Caco-2 (cell line): ENCODE measurements around the gene SMNDC1. TPM values are rescaled to one million over a fixed set of nuclear protein-coding genes. Genes with fewer than 3 reads are reported as not detected.

Source experiments
- Bru-seq: library from RNA; stranded (reverse); fragments of 400-500 nt; gene quantifications from one replicate; lab custom pipeline; 2021; lab: Mats Ljungman, UMichigan
- BruChase-seq, 2 experiments: library from RNA; stranded (reverse); fragments of 400-500 nt; gene quantifications; one replicate each; lab custom pipeline; 2021; lab: Mats Ljungman, UMichigan
- BruUV-seq: library from RNA; stranded (reverse); fragments of 400-500 nt; replicated peaks from 2 replicates; lab custom pipeline; 2021; lab: Mats Ljungman, UMichigan
- CTCF ChIA-PET: fragments of 300-600 bp; sonication (Branson Sonifier 250); formaldehyde crosslinking; loops from one replicate; lab custom pipeline; 2022; ENCODE audit warnings: antibody characterized with exemption; lab: Charles Lee
- POLR2A ChIA-PET: fragments of 300-600 bp; sonication (Branson Sonifier 250); formaldehyde crosslinking; loops from one replicate; lab custom pipeline; 2022; ENCODE audit warnings: antibody characterized with exemption; lab: Charles Lee
- DNase-seq, 2 experiments: peaks; one replicate each; pipeline versions ENCODE4 v3.0.0 to v3.0.0-alpha.2; 2020 to 2022
- H3K27me3 ChIP-seq: replicated peaks from 2 replicates; pipeline ENCODE4 v1.6.0; 2011; ENCODE audit warnings: low read length; ENCODE audit not compliant: control insufficient read depth, insufficient read depth
- H3K36me3 ChIP-seq: 2 replicates; pipeline ENCODE4 v1.5.1; 2011; ENCODE audit warnings: low read length; ENCODE audit not compliant: control insufficient read depth, insufficient read depth
- H3K4me1 ChIP-seq: fragments of 250-450 bp; sonication (Bioruptor Pico); 2 replicates; pipeline ENCODE4 v1.5.1; 2020; ENCODE audit warnings: mild to moderate bottlenecking
- H3K4me3 ChIP-seq: 2 replicates; pipeline ENCODE4 v1.5.1; 2011; ENCODE audit warnings: low read depth, mild to moderate bottlenecking, control low read depth, low read length
- H3K9me3 ChIP-seq: fragments of 250-450 bp; sonication (Bioruptor Pico); 2 replicates; pipeline ENCODE4 v1.5.1; 2020; ENCODE audit warnings: mild to moderate bottlenecking, moderate library complexity
- H3K27ac Mint-ChIP-seq: one replicate; pipeline ENCODE4 v1.8.0; 2022; ENCODE audit warnings: mixed read lengths; ENCODE audit not compliant: unreplicated experiment
- H3K27me3 Mint-ChIP-seq: one replicate; pipeline ENCODE4 v1.8.0; 2022; ENCODE audit warnings: mixed read lengths; ENCODE audit not compliant: insufficient read depth, unreplicated experiment
- H3K36me3 Mint-ChIP-seq: one replicate; pipeline ENCODE4 v1.8.0; 2022; ENCODE audit warnings: mild to moderate bottlenecking, mixed read lengths; ENCODE audit not compliant: insufficient read depth, unreplicated experiment
- H3K4me1 Mint-ChIP-seq: one replicate; pipeline ENCODE4 v1.8.0; 2022; ENCODE audit warnings: low read depth, mixed read lengths; ENCODE audit not compliant: unreplicated experiment
- H3K4me3 Mint-ChIP-seq: one replicate; pipeline ENCODE4 v1.8.0; 2022; ENCODE audit warnings: mild to moderate bottlenecking, moderate library complexity, mixed read lengths; ENCODE audit not compliant: unreplicated experiment
- H3K9me3 Mint-ChIP-seq: one replicate; pipeline ENCODE4 v1.8.0; 2022; ENCODE audit warnings: mixed read lengths; ENCODE audit not compliant: unreplicated experiment
- intact Hi-C: fragments of 100-400 bp; cut with micrococcal nuclease; formaldehyde crosslinking; loops from one replicate; pipeline ENCODE4 v1.10.0; 2022; ENCODE audit not compliant: unreplicated experiment
- long read RNA-seq: library from polyadenylated mRNA; stranded (forward); transcript quantifications from one replicate; pipeline ENCODE4 v2.0.0, GENCODE V29; 2022
- total RNA-seq: library from RNA; stranded (reverse); gene quantifications from 2 replicates; pipeline ENCODE4 v1.2.3, GENCODE V29; 2022
- TF ChIP-seq, protein P1 (sequence below), 2 experiments: fragments of 200-600 bp in 1 of 2; IDR thresholded peaks; 1 replicate in 1 of 2; 2 replicates in 1 of 2; pipeline versions ENCODE4 v1.5.1 to v1.8.0; 2011 to 2022; ENCODE audit warnings: antibody characterized with exemption in 1 of 2, control low read depth in 1 of 2, inconsistent platforms in 1 of 2, low read depth in 1 of 2, low read length in 1 of 2, mild to moderate bottlenecking in 1 of 2, moderate library complexity in 1 of 2; ENCODE audit not compliant: insufficient read depth in 1 of 2, severe bottlenecking in 1 of 2, unreplicated experiment in 1 of 2

The SMNDC1 gene
- total RNA-seq = 51.6 and 52.4 TPM in 2 replicates
- Bru-seq, nascent RNA = percentile 98 among the genes with signal in this experiment
- BruChase-seq, experiment 1, labeled RNA remaining after a 2-hour chase = percentile 96 among the genes with signal in this experiment
- BruChase-seq, experiment 2, labeled RNA remaining after a 6-hour chase = percentile 95 among the genes with signal in this experiment
- long read RNA-seq, full-length matches to known transcripts = 18 of 34 reads
- long read RNA-seq, partial matches to known transcripts = 7 of 34 reads
- long read RNA-seq, other reads (novel, unspliced or antisense) = 9 of 34 reads

- no peaks in the 10 kb centered on the region for H3K27me3 ChIP-seq
- Mint-ChIP-seq H3K27ac (peak within 1 kb of the TSS; percentile 90), H3K27me3 (no peaks in the 10 kb centered on the region), H3K4me1 (no peaks in the 10 kb centered on the region), H3K9me3 (no peaks in the 10 kb centered on the region), H3K4me3 (peak within 1 kb of the TSS; percentile 91), H3K36me3 (peaks cover 56% of the 10 kb centered on the region)
- ChIA-PET POLR2A (interaction anchor here (0.6 to 1.5 kb wide), 20 partner anchors 94 to 1867 kb away, joined by 3 to 9 read pairs (median 3); partner anchors contain the start of genes BBIP1, DUSP5, SHOC2 and SMC3), CTCF (interaction anchor here (0.6 to 1.5 kb wide), 20 partner anchors 14 to 724 kb away, joined by 3 to 8 read pairs (median 4); partner anchors contain the start of genes BBIP1 and SHOC2)
- H3K4me3 ChIP-seq = peak within 1 kb of the TSS; percentile 94
- H3K9me3 ChIP-seq = no peaks in the 10 kb centered on the region
- DNase-seq = peak; percentile 99
- H3K4me1 ChIP-seq = peaks cover 13% of the 10 kb centered on the region
- BruUV-seq = no TSS peak
- H3K36me3 ChIP-seq = peaks cover 4% of the 10 kb centered on the region
- intact Hi-C loops = loop anchor here (1.0 to 10.0 kb wide), 3 partner anchors 262 to 610 kb away; partner anchors contain the start of genes BBIP1, SHOC2 and SMC3
- TF ChIP-seq, protein P1, sequence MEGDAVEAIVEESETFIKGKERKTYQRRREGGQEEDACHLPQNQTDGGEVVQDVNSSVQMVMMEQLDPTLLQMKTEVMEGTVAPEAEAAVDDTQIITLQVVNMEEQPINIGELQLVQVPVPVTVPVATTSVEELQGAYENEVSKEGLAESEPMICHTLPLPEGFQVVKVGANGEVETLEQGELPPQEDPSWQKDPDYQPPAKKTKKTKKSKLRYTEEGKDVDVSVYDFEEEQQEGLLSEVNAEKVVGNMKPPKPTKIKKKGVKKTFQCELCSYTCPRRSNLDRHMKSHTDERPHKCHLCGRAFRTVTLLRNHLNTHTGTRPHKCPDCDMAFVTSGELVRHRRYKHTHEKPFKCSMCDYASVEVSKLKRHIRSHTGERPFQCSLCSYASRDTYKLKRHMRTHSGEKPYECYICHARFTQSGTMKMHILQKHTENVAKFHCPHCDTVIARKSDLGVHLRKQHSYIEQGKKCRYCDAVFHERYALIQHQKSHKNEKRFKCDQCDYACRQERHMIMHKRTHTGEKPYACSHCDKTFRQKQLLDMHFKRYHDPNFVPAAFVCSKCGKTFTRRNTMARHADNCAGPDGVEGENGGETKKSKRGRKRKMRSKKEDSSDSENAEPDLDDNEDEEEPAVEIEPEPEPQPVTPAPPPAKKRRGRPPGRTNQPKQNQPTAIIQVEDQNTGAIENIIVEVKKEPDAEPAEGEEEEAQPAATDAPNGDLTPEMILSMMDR (IDR thresholded peaks at IDR 0.05; ENCODE audit: insufficient read depth in 1 of 2, low read depth in 1 of 2, low read length in 1 of 2, severe bottlenecking in 1 of 2, unreplicated experiment in 1 of 2) = no peak
Observed at GRCh38 chr10:110304780-110305421, at the start of gene SMNDC1. Gene SMNDC1 (minus strand): TSS chr10:110304920. CDS start chr10:110303587, 1,333 bp downstream.

GRCh38 chr10:110354322-110354766 is 49.6 kb upstream of the SMNDC1 start:
- CTCF ChIA-PET = interaction anchor here (0.5 to 1.1 kb wide), 13 partner anchors 12 to 450 kb away, joined by 3 to 12 read pairs (median 4); partner anchors contain the start of gene DUSP5
- Histone ChIP-seq H3K4me3 (no peak overlapping the region), H3K9me3 (no peaks in the 10 kb centered on the region), H3K36me3 (no peaks in the 10 kb centered on the region), H3K27me3 (no peaks in the 10 kb centered on the region), H3K4me1 (peaks cover 31% of the 10 kb centered on the region)
- Mint-ChIP-seq H3K27me3 (no peaks in the 10 kb centered on the region), H3K9me3 (no peaks in the 10 kb centered on the region), H3K36me3 (no peaks in the 10 kb centered on the region), H3K4me1 (peaks cover 7% of the 10 kb centered on the region), H3K27ac (no peak overlapping the region), H3K4me3 (no peak overlapping the region)
- peak; percentile 75 for DNase-seq
- TF ChIP-seq, protein P1 (IDR thresholded peaks at IDR 0.05; ENCODE audit: insufficient read depth in 1 of 2, low read depth in 1 of 2, low read length in 1 of 2, severe bottlenecking in 1 of 2, unreplicated experiment in 1 of 2) = peak; percentile 58 to 72
- POLR2A ChIA-PET = no interaction called here
- intact Hi-C loops = loop anchor here (1.0 to 10.0 kb wide), 3 partner anchors 60 to 193 kb away; no protein-coding TSS in a partner anchor
- no TSS peak for BruUV-seq
